Breast epithelium (tissue), 4 donors: ENCODE data around the gene DPY19L3. TPM values are rescaled to one million over a fixed set of nuclear protein-coding genes. Genes with fewer than 3 reads are reported as not detected.

Experiments used
- DNase-seq, 2 donors: peaks; one replicate each; pipeline ENCODE4 v3.0.0-alpha.2; 2019; ENCODE audit warnings: low spot score in 2 of 2
- H3K27ac ChIP-seq, 2 donors: fragments of 200-600 bp; sonication (generic) in 1 of 2; one replicate each; pipeline ENCODE4 v1.5.1; 2016 to 2019; ENCODE audit warnings: mild to moderate bottlenecking in 1 of 2
- H3K27me3 ChIP-seq, 2 donors: fragments of 200-600 bp; sonication (generic) in 1 of 2; one replicate each; pipeline versions ENCODE4 v1.5.1 to v1.6.0; 2017 to 2019; ENCODE audit warnings: control low read depth in 1 of 2, mild to moderate bottlenecking in 1 of 2
- H3K36me3 ChIP-seq: fragments of 200-600 bp; one replicate; pipeline ENCODE4 v1.5.1; 2019
- H3K4me1 ChIP-seq, 2 donors: fragments of 200-600 bp; sonication (generic); one replicate each; pipeline ENCODE4 v1.5.1; 2016 to 2019; ENCODE audit warnings: control low read depth in 1 of 2
- H3K4me3 ChIP-seq, 3 donors: fragments of 200-600 bp; sonication (generic); 1 replicate in 2 of 3; 2 replicates in 1 of 3; pipeline ENCODE4 v1.5.1; 2016 to 2019; ENCODE audit warnings: mild to moderate bottlenecking in 3 of 3, moderate library complexity in 2 of 3
- H3K9me3 ChIP-seq, 2 donors: fragments of 200-600 bp; sonication (generic) in 1 of 2; one replicate each; pipeline ENCODE4 v1.5.1; 2016 to 2019; ENCODE audit warnings: control low read depth in 1 of 2
- POLR2A ChIP-seq: fragments of 450-650 bp; IDR thresholded peaks from one replicate; pipeline ENCODE4 v1.6.1; 2016; ENCODE audit warnings: antibody characterized with exemption, mild to moderate bottlenecking, moderate library complexity
- POLR2AphosphoS5 ChIP-seq, 3 donors: sonication (generic); formaldehyde crosslinking; IDR thresholded peaks; one replicate each; pipeline ENCODE4 v1.6.1; 2017; ENCODE audit warnings: antibody characterized with exemption in 3 of 3
- intact Hi-C: fragments of 100-400 bp; cut with DNase I; formaldehyde crosslinking; loops from one replicate; pipeline ENCODE4 v1.15.1; 2023; ENCODE audit warnings: low total_unique reads
- total RNA-seq, 3 donors: library from RNA; depleted of rRNA; stranded (reverse); fragments of >200 nt; gene quantifications; one replicate each; pipeline ENCODE4 v1.1.0, GENCODE V29; 2016
- TF ChIP-seq, protein P1 (sequence below), 3 donors: fragments of 450-650 bp; IDR thresholded peaks; one replicate each; pipeline ENCODE4 v1.5.1; 2016 to 2017; ENCODE audit warnings: antibody characterized with exemption in 3 of 3, mild to moderate bottlenecking in 3 of 3, moderate library complexity in 3 of 3

Gene DPY19L3
- total RNA-seq, 3 donors from 2014 or later = 23.8 to 33.1 (median 25.8) TPM

DNA sequence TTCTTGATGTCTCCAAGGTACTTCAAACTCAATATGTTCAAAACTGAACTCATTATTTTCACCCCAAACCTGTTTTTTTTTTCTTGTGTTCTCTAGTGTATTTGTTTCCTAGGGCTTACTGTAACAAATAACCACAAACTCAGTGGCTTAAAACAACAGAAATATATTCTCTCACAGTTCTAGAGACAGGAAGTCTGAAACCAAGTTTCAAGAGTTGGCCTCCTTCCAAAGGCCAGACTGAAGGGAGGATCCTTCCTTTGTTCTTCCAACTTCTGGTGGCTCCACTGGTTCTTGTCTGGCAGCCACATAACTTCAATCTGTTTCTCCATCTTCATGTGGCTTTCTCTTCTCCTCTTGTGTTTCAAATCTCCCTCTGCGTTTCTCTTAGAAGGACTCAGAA is 113.5 kb downstream of the DPY19L3 start:
- Histone ChIP-seq H3K27ac (no peak overlapping the region), H3K27me3 (no peaks in the 10 kb centered on the region), H3K4me3 (no peak overlapping the region), H3K9me3 (no peaks in the 10 kb centered on the region), H3K4me1 (no peaks in the 10 kb centered on the region), H3K36me3 (no peaks in the 10 kb centered on the region)
- no peak for DNase-seq
- intact Hi-C loops = no loop called here
- TF ChIP-seq, protein P1, sequence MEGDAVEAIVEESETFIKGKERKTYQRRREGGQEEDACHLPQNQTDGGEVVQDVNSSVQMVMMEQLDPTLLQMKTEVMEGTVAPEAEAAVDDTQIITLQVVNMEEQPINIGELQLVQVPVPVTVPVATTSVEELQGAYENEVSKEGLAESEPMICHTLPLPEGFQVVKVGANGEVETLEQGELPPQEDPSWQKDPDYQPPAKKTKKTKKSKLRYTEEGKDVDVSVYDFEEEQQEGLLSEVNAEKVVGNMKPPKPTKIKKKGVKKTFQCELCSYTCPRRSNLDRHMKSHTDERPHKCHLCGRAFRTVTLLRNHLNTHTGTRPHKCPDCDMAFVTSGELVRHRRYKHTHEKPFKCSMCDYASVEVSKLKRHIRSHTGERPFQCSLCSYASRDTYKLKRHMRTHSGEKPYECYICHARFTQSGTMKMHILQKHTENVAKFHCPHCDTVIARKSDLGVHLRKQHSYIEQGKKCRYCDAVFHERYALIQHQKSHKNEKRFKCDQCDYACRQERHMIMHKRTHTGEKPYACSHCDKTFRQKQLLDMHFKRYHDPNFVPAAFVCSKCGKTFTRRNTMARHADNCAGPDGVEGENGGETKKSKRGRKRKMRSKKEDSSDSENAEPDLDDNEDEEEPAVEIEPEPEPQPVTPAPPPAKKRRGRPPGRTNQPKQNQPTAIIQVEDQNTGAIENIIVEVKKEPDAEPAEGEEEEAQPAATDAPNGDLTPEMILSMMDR (IDR thresholded peaks at IDR 0.05) = no peak
- TF ChIP-seq POLR2AphosphoS5 (IDR thresholded peaks at IDR 0.05) = no peak
- TF ChIP-seq POLR2A = no peak

DNA sequence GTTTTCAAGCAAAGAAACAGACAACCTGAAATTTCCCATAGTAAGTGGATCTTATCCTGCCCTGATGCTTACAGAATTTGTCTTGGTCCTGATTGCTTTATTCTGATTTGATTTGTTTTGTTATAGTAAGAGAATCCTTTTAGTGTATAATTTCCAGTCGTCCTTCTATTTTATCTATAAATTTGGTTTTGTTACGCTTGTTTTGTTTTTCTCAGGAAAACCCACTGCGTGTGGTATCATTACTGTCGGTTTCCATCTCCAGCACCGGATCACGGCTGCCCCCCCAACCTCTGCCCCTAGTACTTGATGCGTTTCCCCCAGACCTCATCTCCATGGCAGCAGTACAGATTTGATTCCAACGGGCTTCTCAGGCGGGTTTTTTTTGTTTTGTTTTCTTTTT is 117.4 kb downstream of the DPY19L3 start:
- Histone ChIP-seq H3K9me3 (no peaks in the 10 kb centered on the region), H3K27me3 (peaks cover 0 to 7% of the 10 kb centered on the region in 2 donors), H3K36me3 (no peaks in the 10 kb centered on the region), H3K4me3 (no peak overlapping the region), H3K27ac (no peak overlapping the region), H3K4me1 (no peaks in the 10 kb centered on the region)
- intact Hi-C loops = no loop called here
- TF ChIP-seq POLR2AphosphoS5 (IDR thresholded peaks at IDR 0.05) (no peak), POLR2A (no peak)
- TF ChIP-seq, protein P1 (IDR thresholded peaks at IDR 0.05) = no peak
- DNase-seq = no peak

DNA sequence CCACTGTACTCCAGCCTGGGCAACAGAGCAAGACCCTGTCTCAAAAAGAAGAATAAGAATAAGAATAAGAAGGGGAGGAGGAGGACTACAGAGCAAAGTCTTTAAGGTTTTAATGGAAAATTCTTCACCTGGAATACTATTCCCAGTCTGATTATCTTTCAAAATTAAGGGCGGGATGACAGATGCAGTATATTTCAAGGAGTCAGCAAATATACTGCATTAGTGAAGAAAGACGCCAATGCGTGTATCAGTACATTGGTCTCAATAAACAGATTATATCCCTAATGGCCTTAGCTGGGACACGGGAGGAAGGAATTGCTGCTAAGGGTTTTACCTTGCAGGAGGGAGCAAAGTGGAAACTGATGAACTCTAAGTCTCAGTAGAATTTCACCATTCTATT is 121.3 kb downstream of the DPY19L3 start:
- no peak for DNase-seq
- intact Hi-C loops = no loop called here
- H3K4me1 ChIP-seq = no peaks in the 10 kb centered on the region
- H3K27me3 ChIP-seq = peaks cover 0 to 7% of the 10 kb centered on the region in 2 donors
- H3K4me3 ChIP-seq = no peak overlapping the region
- peaks cover 3 to 19% of the 10 kb centered on the region in 2 donors for H3K9me3 ChIP-seq
- no peaks in the 10 kb centered on the region for H3K36me3 ChIP-seq
- TF ChIP-seq, protein P1 (IDR thresholded peaks at IDR 0.05) = no peak
- TF ChIP-seq POLR2AphosphoS5 (IDR thresholded peaks at IDR 0.05) (no peak), POLR2A (no peak)
- no peak overlapping the region for H3K27ac ChIP-seq

DNA sequence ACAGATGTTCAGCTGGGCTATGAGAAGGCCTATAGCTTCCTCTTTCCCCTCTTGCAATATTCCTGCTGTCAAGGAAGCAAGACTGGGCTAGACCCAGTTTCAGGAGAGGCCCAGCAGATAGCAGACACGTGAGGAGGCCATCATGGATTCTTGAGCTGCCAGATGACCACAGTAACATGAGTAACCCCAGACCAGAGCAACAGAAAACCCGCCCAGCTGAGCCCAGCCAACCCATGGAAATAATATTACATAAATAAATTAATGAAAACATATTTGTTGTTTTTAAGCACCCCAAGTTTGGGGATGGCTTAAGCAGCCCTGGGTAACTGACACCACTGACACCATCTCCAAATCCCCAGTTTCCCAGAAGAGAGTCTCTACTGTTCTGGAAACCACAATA is 125.2 kb downstream of the DPY19L3 start:
- no peak overlapping the region for H3K4me3 ChIP-seq
- H3K27ac ChIP-seq = no peak overlapping the region
- H3K36me3 ChIP-seq = no peaks in the 10 kb centered on the region
- DNase-seq = no peak
- peaks cover 0 to 7% of the 10 kb centered on the region in 2 donors for H3K27me3 ChIP-seq
- H3K9me3 ChIP-seq = peaks cover 3 to 24% of the 10 kb centered on the region in 2 donors
- H3K4me1 ChIP-seq = no peaks in the 10 kb centered on the region
- TF ChIP-seq, protein P1 (IDR thresholded peaks at IDR 0.05) = no peak
- TF ChIP-seq POLR2AphosphoS5 (IDR thresholded peaks at IDR 0.05) = no peak
- no peak for TF ChIP-seq POLR2A
- intact Hi-C loops = no loop called here

DNA sequence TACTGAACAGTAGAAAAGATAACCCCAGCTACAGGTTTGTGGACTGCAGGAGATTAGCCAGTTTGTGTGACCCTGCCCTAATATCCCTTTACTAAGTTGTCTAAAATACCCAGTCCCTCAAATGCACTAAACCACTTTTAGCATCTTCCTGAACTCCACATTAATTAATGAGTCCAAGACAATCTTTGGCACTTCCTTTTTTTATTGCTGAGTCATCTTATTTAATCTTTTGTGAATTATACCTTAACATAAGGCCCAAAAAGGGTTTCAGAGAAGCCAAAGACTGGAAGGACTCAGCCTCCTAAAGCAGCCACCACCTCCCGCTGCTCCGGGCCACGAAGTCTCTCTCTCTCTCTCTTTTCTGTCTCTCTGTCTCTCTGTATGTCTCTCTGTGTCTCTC is 126.7 kb downstream of the DPY19L3 start:
- TF ChIP-seq POLR2AphosphoS5 (IDR thresholded peaks at IDR 0.05) = no peak
- TF ChIP-seq POLR2A = no peak
- TF ChIP-seq, protein P1 (IDR thresholded peaks at IDR 0.05) = no peak
- Histone ChIP-seq H3K36me3 (no peaks in the 10 kb centered on the region), H3K27me3 (no peaks in the 10 kb centered on the region), H3K9me3 (peaks cover 3 to 24% of the 10 kb centered on the region in 2 donors), H3K4me3 (no peak overlapping the region), H3K4me1 (no peaks in the 10 kb centered on the region), H3K27ac (no peak overlapping the region)
- DNase-seq = no peak
- intact Hi-C loops = no loop called here

Other genes with a start within 250 kb of the DPY19L3 start
- gene ZNF507, start 60.2 kb upstream of the DPY19L3 start, total RNA-seq = 10 to 100 TPM; 19.2 to 32.1 (median 27.5) TPM
- gene PDCD5, start 175.4 kb downstream of the DPY19L3 start, total RNA-seq = 10 to 100 TPM; 82.8 to 93.7 (median 89.3) TPM